Peyer's patch (tissue), 4 donors: ENCODE measurements around the gene SKAP1. TPM values are rescaled to one million over a fixed set of nuclear protein-coding genes. Genes with fewer than 3 reads are reported as not detected.

ENCODE experiments used
- DNase-seq, 3 donors: peaks; one replicate each; pipeline ENCODE4 v3.0.0-alpha.2; 2017 to 2019
- H3K27ac ChIP-seq, 4 donors: fragments of 200-600 bp; sonication (generic); one replicate each; pipeline ENCODE4 v1.5.1; 2016 to 2019
- H3K27me3 ChIP-seq, 2 donors: fragments of 200-600 bp; sonication (generic); one replicate each; pipeline ENCODE4 v1.5.1; 2019
- H3K36me3 ChIP-seq, 3 donors: fragments of 200-600 bp; sonication (generic); one replicate each; pipeline ENCODE4 v1.5.1; 2016 to 2019
- H3K4me1 ChIP-seq, 4 donors: fragments of 200-600 bp; sonication (generic); one replicate each; pipeline ENCODE4 v1.5.1; 2016 to 2019
- H3K4me3 ChIP-seq, 4 donors: fragments of 200-600 bp; sonication (generic); 1 replicate in 3 of 4; 2 replicates in 1 of 4; pipeline ENCODE4 v1.5.1; 2016 to 2019; ENCODE audit warnings: mild to moderate bottlenecking in 1 of 4
- H3K9me3 ChIP-seq, 4 donors: fragments of 200-600 bp; sonication (generic); one replicate each; pipeline ENCODE4 v1.5.1; 2016 to 2019; ENCODE audit warnings: mild to moderate bottlenecking in 1 of 4
- POLR2A ChIP-seq, 2 donors: fragments of 450-650 bp; IDR thresholded peaks; one replicate each; pipeline ENCODE4 v1.5.1; 2017; ENCODE audit warnings: antibody characterized with exemption in 2 of 2, mild to moderate bottlenecking in 2 of 2, moderate library complexity in 2 of 2
- total RNA-seq, 4 donors: library from RNA; depleted of rRNA; stranded (reverse); fragments of >200 nt; gene quantifications; one replicate each; pipeline ENCODE4 v1.1.0, GENCODE V29; 2016
- TF ChIP-seq, protein P1 (sequence below), 6 experiments: fragments of 450-650 bp in 4 of 6; fragments of 200-600 bp in 2 of 6; sonication (generic) in 1 of 6; IDR thresholded peaks; one replicate each; pipeline ENCODE4 v1.5.1; 2017 to 2019; ENCODE audit warnings: antibody characterized with exemption in 6 of 6, mild to moderate bottlenecking in 3 of 6, moderate library complexity in 1 of 6

Gene SKAP1
- total RNA-seq, 4 donors from 2014 or later, result 3.1 to 17.3 (median 6.5) TPM

DNA sequence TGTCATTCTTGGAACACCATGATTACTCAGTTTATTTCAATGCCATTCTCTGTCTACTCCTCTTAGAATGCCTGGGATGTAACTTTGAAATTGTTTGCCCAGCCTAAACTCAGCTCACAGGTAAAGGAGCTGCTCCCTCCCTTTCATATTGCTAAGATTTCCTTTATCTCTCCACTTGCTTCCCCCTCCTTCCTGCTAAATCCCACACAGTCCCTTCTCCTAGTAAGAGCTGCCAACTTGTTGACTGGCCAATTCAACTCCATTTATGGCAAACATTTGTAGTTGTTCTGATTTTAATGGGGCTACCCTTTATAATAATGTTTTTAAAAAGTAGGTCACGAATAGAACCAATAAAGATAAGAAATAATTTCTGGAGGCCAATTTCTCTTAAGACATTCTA lies 146.1 kb downstream of the SKAP1 start:
- Histone ChIP-seq H3K27ac (no peak overlapping the region), H3K4me3 (no peak overlapping the region), H3K27me3 (no peaks in the 10 kb centered on the region), H3K9me3 (no peaks in the 10 kb centered on the region), H3K36me3 (no peaks in the 10 kb centered on the region), H3K4me1 (no peaks in the 10 kb centered on the region)
- TF ChIP-seq, protein P1, sequence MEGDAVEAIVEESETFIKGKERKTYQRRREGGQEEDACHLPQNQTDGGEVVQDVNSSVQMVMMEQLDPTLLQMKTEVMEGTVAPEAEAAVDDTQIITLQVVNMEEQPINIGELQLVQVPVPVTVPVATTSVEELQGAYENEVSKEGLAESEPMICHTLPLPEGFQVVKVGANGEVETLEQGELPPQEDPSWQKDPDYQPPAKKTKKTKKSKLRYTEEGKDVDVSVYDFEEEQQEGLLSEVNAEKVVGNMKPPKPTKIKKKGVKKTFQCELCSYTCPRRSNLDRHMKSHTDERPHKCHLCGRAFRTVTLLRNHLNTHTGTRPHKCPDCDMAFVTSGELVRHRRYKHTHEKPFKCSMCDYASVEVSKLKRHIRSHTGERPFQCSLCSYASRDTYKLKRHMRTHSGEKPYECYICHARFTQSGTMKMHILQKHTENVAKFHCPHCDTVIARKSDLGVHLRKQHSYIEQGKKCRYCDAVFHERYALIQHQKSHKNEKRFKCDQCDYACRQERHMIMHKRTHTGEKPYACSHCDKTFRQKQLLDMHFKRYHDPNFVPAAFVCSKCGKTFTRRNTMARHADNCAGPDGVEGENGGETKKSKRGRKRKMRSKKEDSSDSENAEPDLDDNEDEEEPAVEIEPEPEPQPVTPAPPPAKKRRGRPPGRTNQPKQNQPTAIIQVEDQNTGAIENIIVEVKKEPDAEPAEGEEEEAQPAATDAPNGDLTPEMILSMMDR (IDR thresholded peaks at IDR 0.05), result no peak
- no peak for TF ChIP-seq POLR2A (IDR thresholded peaks at IDR 0.05)
- DNase-seq, result no peak

DNA sequence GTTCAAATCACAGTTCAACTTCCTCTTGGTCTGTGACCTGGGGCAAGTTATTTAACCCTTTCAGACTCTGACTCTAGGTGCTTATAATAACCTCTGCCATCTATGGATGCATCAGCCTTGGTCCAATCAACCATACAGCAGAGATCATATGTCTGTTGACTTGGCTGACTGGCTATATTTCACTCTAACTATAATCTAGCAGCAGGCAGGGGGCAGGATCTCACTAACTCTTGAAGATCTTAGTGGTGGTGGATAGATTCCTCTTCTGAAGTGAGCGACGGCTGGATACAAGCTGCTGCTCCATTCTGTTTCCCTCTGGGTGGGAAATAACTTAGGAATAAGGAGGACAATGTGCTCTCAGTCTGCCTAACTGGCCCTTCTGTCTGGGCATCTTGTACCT lies 146.6 kb downstream of the SKAP1 start:
- Histone ChIP-seq H3K4me3 (no peak overlapping the region), H3K27me3 (no peaks in the 10 kb centered on the region), H3K4me1 (no peaks in the 10 kb centered on the region), H3K36me3 (no peaks in the 10 kb centered on the region), H3K9me3 (no peaks in the 10 kb centered on the region), H3K27ac (no peak overlapping the region)
- DNase-seq, result no peak
- TF ChIP-seq, protein P1 (IDR thresholded peaks at IDR 0.05), result no peak

DNA sequence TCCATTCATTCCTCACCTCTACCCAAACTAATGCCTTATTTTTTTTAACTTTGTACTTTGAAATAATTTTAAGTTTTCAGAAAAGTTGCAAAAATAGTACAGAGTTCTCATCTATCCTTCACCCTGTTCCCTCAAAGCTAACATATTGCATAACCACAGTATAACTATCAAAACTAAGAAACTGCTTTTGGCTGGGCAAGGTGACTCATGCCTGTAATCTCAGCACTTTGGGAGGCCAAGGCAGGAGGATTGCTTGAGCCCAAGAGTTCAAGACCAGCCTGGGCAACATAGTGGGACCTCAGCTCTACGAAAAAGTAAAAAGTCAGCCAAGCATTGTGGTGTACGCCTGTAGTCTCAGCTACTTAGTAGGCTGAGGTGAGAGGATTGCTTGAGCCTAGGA lies 147.7 kb downstream of the SKAP1 start:
- TF ChIP-seq POLR2A (IDR thresholded peaks at IDR 0.05), result no peak
- TF ChIP-seq, protein P1 (IDR thresholded peaks at IDR 0.05), result no peak
- H3K4me3 ChIP-seq, result no peak overlapping the region
- no peaks in the 10 kb centered on the region for H3K36me3 ChIP-seq
- H3K27ac ChIP-seq, result no peak overlapping the region
- no peak for DNase-seq
- H3K4me1 ChIP-seq, result no peaks in the 10 kb centered on the region
- H3K27me3 ChIP-seq, result no peaks in the 10 kb centered on the region
- no peaks in the 10 kb centered on the region for H3K9me3 ChIP-seq

GRCh38 chr17:48278760-48279491 lies 151.1 kb downstream of the SKAP1 start:
- Histone ChIP-seq H3K27me3 (no peaks in the 10 kb centered on the region), H3K9me3 (no peaks in the 10 kb centered on the region), H3K4me3 (peak overlapping the region in 1 of 4 donors; percentile 18), H3K36me3 (no peaks in the 10 kb centered on the region), H3K27ac (peak overlapping the region in 3 of 4 donors; percentile 14 to 79 (median 70)), H3K4me1 (no peaks in the 10 kb centered on the region)
- TF ChIP-seq POLR2A (IDR thresholded peaks at IDR 0.05), result no peak
- TF ChIP-seq, protein P1 (IDR thresholded peaks at IDR 0.05), result no peak
- peak in 1 of 3 donors; percentile 59 for DNase-seq

- H3K27me3 ChIP-seq, result no peaks in the 10 kb centered on the region
- no peaks in the 10 kb centered on the region for H3K9me3 ChIP-seq
- no peaks in the 10 kb centered on the region for H3K36me3 ChIP-seq
- no peak overlapping the region for H3K27ac ChIP-seq
- H3K4me3 ChIP-seq, result no peak overlapping the region
- no peaks in the 10 kb centered on the region for H3K4me1 ChIP-seq
- no peak for DNase-seq
- no peak for TF ChIP-seq POLR2A (IDR thresholded peaks at IDR 0.05)
- TF ChIP-seq, protein P1 (IDR thresholded peaks at IDR 0.05), result no peak
Observed at GRCh38 chr17:48276776-48277175, 153.2 kb downstream of the SKAP1 start.
